NCI-H1436 (cell line): ENCODE results near the gene DISC1.
"Not testable (repeated sequence)": the region's sequence is repeated elsewhere in the genome, so short reads cannot be mapped to it uniquely, and the experiment has no call there.

Source experiments
- DNase-seq: peaks from one replicate; lab custom pipeline; 2025; lab: John Stamatoyannopoulos, UW

DISC1 gene

DNA sequence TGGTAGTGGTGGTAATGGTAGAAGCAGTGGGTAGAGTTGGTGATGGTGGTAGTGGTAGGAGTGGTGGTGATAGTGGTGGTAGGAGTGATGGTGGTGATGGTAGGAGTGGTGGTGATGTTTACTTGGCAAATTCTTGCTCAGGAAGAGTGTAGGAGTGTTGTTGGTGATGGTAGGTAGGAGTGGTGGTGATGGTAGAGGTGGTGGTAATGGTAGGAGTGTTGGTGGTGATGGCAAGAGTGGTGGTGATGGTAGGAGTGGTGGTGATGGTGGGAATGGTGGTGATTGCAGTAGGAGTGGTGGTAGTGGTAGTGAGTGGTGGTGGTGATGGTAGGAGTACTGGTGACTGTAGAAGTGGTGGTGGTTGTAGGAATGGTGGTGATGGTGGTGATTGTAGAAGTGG lies 106.5 kb downstream of the DISC1 start:
- DNase-seq = no peak

DNA sequence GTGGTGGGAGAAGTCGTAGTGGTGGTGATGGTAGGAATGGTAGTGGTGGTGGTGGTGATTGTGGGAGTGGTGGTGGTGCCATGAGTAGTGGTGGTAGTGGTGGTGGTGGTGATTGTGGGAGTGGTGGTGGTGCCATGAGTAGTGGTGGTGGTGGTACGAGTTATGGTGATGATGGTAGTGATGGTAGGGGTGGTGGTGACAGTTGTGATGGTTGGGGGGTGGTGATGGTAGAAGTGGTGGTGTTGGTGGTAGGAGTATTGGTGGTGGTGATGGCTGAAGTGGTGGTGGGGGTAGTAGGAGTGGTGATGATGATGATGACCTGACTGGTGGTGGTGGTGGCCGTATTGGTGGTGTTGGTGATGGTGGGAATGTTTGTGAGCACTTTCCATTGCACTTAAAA lies 107.1 kb downstream of the DISC1 start:
- no peak for DNase-seq

- no peak for DNase-seq
These were observed 107.8 kb downstream of the DISC1 start for GRCh38 chr1:231734417-231734816.

DNA sequence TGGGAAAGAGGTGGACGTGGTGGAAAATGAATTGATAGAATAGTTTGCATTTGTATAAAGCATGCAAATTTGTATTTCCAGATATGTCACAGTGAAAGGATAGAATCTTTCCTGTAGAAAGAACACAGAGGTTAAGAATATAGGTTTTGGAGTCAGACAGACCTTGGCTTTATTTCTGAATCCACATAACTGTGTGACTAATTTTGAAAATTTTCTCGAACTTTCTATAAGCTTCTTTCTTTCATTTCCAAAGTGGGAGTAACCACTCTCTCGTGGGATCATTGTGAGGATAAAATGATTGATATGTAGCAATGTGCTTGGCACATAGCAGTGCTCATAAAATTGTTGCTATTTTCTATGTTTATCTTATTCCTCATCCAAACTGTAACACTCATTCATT lies 108.8 kb downstream of the DISC1 start:
- no peak for DNase-seq

GRCh38 chr1:231735941-231736340 lies 109.4 kb downstream of the DISC1 start:
- DNase-seq = no peak

DNA sequence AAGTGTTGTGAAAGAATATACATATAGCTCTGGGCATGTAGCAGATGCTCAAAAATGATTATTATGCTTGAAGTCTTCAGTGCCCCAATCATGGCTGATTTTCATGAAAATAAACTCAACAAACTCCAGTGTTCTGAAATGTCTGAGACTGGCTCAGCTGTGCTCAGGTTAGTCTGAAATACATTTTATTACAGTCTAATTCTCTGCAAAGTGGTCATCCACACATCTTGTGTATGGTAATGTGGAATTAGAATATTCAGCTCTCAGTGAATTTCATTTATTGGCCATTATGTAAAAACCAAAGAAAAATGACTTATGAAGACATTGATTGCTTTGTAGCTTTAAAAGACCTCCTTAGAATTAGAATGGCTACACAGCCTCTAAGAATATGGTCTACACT lies 109.9 kb downstream of the DISC1 start:
- no peak for DNase-seq

GRCh38 chr1:231738554-231738953 lies 112.0 kb downstream of the DISC1 start:
- no peak for DNase-seq

DNA sequence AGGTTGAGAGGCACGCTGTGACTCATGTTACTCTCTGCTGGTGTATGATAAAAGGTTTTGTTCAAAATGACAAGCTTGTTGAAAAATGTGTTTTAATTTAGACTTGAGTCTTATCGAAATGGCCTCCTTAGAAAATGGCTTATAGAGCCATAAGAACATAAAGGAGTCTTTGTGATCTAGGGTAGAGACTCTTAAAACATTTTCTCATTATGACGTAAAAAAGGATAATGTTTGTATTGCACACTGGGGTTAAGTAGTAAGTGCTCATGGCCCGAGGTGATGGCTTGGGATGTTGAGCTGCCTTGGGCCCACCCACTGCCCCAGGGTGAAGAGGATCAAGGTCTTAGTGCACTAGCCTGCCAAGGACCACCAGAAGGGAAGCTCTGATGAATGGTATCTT lies 117.4 kb downstream of the DISC1 start:
- no peak for DNase-seq

DNA sequence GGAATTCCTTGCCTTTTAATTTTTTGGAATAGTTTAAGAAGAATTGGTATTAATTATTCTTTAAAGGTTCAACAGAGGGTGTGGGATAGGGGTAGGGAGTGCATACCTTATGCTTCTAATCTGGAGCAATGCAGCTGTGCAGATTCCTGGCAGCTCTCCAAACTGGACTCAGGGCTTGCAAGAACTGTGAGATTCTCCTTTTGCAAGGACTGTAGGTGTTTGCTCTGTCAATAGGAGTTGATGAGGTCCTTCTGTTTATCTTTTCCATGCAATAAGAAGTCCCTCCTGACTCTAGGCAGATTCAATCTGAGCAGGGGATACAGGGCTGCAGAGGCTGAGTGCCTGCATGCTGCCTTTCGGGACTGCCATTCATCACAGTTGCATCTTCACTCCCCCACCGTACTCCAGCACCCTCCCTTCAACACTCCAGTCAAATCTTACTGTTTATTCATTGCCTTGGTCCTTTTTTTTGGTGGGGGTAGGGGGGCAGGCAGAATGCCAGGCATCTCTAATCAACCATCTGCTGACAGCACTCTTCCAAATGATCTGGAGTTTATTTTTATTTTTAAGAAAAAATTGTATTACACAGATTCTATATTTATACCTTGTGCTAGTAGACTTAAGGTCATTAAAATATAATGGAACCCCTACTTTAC lies 122.3 kb downstream of the DISC1 start:
- DNase-seq = no peak

GRCh38 chr1:231750296-231750695 lies 123.7 kb downstream of the DISC1 start:
- DNase-seq = no peak

- no peak for DNase-seq
These were observed 124.3 kb downstream of the DISC1 start for GRCh38 chr1:231750818-231751362.

DNA sequence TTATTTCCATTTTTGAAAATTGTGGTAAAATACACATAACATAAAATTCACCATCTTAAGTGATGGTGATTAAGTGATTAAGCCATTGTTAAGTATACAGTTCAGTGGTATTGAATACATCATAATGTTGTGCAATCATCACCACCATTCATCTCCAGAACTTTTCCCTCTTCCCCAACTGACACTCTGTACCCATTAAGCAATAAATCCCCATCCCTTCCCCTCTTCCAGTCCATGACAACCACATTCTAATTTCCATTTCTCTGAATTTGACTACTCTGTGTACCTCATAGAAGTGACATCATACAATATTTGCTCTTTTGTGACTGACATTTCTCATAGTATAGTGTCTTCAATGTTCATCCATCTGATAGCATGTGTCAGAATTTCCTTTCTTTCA lies 124.8 kb downstream of the DISC1 start:
- no peak for DNase-seq

GRCh38 chr1:231753313-231753712 lies 126.7 kb downstream of the DISC1 start:
- DNase-seq = no peak

DNA sequence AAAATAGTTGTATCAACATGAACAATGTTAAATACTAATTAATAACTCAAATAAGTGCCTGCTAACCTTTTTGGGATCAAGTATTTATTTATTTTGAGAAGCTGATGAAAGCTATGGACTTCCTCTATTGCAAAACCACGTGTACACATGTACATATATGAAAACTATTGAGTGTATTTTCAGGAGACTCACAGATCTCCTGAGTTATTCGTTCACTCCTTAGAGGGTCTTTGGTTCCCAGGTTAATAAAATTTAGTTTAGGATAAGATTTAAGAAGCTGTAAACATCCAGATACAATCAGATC lies 130.5 kb downstream of the DISC1 start:
- no peak for DNase-seq

- no peak for DNase-seq
These were observed 131.2 kb downstream of the DISC1 start for GRCh38 chr1:231757759-231758158.

GRCh38 chr1:231761252-231761651 lies 134.7 kb downstream of the DISC1 start:
- DNase-seq = no peak

DNA sequence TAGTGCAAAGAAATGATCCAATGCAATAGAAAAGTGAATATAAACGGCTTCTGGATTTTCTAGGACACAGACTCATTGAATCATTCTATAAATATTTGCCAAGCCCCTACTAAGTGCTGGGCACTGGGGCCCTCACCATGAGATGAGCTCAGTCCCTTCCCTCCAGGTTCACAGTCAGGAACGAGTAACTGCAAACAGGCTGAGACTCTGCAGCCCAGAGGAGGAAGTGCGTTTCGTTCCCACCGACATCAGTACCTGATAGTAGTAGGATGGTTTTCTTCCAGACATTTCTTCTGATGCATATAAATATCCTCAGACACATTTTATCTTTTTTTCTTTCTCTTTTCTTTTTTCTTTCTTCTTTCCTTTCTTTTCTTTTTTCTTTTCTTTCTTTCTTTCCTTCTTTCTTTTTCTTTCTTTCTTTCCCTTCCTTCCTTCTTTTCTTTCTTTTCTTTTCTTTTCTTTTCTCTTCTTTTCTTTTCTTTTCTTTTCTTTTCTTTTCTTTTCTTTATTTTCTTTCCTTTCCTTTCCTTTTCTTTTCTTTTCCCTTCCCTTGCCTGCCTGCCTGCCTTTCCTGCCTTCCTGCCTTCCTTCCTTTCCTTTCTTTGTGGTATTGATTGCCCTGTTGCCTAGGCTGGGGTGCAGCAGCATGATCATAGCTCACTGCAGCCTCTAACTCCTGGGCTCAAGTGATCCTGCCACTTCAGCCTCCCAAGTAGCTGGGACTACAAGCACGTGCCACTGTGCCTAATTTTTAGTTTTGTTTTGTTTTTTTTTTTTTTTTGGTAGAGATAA lies 135.4 kb downstream of the DISC1 start:
- no peak for DNase-seq

DNA sequence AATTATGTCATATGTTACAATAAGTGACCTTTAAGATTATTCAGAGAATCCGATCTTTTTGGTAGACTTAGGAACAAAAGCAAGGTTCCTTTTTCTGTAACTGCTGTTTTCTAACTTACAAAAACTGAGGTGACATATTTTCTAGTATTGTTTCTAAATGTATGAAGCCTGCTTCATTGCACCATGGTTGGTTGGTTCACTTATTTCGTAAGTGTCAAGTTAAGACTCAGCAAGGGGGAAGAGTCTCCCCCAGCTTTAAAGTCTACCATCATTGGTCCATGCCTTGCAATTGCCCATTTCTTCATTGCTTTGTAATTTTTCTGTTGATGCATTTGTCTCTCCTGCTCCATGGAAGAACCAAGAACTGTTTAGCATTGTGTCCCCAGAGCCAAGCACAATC lies 136.9 kb downstream of the DISC1 start:
- DNase-seq = no peak

- DNase-seq = not testable (repeated sequence)
These were observed 139.2 kb downstream of the DISC1 start for GRCh38 chr1:231765825-231766224.

- DNase-seq = no peak
These were observed 140.9 kb downstream of the DISC1 start for GRCh38 chr1:231767471-231767870.

- no peak for DNase-seq
These were observed 141.8 kb downstream of the DISC1 start for GRCh38 chr1:231768416-231768815.

GRCh38 chr1:231770506-231771175 lies 144.1 kb downstream of the DISC1 start:
- DNase-seq = no peak

GRCh38 chr1:231774719-231775335 lies 148.2 kb downstream of the DISC1 start:
- DNase-seq = no peak
